G401 (cell line): ENCODE results near the gene GDF10. TPM values are rescaled to one million over a fixed set of nuclear protein-coding genes. Genes with fewer than 3 reads are reported as not detected.

Experiments used
- DNase-seq: peaks from one replicate; pipeline ENCODE4 v3.0.0-alpha.2; 2015; ENCODE audit warnings: low spot score
- in situ Hi-C: cut with HindIII; loops from 2 replicates; pipeline ENCODE4 v1.10.0; 2016; ENCODE audit warnings: low sequenced_read_pairs, mixed read lengths
- total RNA-seq: library from RNA; depleted of rRNA; stranded (reverse); fragments of >200 nt; shearing (Covaris generic); gene quantifications from 2 replicates; pipeline ENCODE4 v1.2.3, GENCODE V29; 2014

Gene GDF10
- total RNA-seq, 1 experiment from 2014 or later: not detected

DNA sequence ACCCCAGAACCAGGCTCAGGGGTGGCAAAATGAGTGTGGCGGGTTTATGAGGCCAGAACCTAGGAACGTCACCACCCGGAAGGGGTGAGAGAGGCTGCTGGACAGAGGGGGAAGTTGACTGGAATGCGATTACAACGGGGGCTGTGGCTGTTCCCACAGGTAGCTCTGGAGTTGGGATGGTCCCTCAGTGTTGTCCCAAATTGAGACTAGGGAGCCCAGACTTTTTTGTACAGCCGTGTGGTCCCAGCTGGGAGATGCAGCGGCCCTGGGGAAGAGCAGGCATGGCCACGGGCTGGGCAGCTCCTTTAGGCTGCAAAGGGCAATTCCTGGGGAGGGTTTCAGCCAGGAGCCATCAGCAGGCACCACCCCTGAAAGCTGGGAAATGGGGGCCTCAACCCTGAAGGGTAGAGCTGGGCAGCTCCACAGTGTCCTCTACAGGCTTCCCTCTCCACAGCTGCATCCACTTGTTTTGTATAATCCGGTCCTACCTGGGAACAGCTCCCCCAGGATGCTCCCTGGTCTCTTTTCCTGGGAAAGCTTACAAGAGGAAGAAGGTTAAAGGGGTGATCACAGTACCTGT lies 11.0 kb upstream of the GDF10 start:
- in situ Hi-C loops: no loop called here
- no peak for DNase-seq

DNA sequence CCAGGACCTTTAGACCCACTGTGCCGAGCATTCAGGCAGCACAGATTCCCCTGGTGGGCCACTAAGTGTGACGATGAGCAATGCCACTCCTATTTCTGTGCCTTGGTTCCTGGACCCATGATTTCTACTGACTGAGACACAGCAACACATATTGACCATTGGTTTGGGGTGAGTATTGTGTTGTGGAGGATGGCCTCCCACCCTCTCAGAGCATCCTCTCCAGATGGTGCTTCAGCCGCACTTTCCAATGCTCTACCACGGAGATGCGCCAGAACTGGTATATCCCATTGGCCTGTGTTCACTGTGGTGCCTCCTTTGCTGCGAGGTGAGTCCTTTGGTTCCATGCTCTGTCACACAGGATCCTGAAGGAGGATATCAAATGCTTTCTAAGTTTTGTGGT lies 10.1 kb upstream of the GDF10 start:
- in situ Hi-C loops: no loop called here
- DNase-seq: no peak

DNA sequence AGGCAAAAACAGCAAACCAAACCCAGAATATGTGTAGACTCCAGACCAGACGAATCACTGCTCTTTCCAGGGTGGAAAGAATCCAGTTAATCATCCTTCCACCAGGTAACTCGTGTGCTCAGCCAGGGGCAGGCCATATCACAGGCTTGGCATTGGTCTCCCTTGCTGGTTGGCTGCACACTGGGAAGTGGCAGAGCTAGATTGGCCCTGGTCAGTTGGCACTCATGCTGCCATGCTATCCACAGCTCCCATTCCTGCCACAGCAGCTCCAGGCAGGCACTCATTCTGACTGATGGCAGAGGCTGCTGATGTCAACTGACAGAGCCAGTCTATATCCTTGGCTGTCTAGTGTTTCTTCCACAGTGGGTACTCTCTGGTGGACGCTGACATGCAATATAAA lies 9.7 kb upstream of the GDF10 start:
- no peak for DNase-seq
- in situ Hi-C loops: no loop called here

DNA sequence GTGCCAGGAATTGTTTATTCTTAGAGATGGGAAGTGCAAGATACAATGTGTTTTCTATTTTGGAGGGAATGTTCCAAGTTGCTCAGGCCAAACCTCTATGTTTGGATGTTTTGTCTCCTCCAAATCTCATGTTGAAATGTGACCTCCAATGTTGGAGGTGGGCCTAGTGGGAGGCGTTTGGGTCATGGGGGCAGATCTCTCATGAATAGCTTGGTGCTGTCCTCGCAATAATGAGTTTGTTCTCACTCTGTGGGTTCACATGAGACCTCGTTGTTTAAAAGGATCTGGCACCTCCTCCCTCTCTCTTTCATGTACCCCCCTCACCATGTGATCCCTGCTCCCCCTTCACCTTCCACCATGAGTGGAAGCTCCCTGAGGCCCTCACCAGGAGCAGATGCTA lies 8.3 kb upstream of the GDF10 start:
- no peak for DNase-seq
- in situ Hi-C loops: no loop called here

DNA sequence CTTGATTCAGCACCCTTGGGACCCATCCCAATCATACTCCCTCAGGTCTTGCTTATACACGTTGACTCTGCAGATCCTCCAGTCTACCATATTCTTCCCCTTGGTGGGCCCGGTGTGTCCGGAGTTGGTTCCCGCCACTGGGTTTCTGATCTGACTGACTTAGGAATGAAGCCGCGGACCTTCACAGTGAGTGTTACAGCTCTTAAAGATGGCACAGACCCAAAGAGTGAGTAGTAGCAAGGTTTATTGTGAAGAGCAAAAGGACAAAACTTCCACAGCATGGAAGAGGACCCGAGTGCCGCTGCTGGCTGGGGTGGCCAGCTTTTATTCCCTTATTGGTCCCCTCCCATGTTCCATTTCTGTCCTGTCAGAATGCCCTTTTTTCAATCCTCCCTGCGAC lies 5.9 kb upstream of the GDF10 start:
- no peak for DNase-seq
- in situ Hi-C loops: no loop called here

DNA sequence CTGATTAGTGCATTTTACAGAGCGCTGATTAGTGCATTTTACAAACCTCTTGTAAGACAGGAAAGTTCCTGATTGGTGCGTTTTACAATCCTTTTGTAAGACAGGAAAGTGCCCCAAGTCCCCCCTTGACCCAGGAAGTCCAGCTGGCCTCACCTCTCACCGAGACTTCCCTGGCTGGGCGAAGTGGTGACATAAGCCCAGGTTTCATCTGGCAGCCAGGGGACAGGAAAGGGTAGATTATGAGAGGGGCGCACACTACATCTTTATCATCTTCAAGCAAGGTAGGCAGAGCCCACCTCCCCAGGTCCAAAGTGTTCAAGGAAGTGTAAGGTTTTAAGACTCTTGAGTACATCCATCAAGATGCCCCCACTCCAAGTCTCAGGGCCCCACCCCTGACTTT lies 5.5 kb upstream of the GDF10 start:
- no peak for DNase-seq
- in situ Hi-C loops: no loop called here

DNA sequence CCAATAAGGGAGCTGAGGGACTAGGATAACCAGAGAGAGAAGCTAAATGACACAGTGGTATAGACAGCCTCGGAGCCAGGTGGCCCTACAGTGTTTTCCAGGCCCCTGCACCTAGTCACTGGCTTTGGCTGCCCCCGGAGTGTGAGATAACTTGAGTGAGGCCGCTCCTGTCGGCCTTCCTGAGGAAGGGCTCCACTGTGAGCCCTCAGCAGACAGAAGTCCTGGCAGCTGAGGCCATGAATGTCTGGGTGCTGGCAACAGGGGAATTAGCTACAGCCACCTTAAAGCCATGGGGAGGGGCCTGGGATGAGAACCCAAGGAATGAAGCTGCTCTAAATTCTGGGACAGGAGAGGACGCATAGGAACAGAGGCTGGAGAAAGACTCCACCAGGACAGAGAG lies 4.6 kb upstream of the GDF10 start:
- in situ Hi-C loops: no loop called here
- no peak for DNase-seq

DNA sequence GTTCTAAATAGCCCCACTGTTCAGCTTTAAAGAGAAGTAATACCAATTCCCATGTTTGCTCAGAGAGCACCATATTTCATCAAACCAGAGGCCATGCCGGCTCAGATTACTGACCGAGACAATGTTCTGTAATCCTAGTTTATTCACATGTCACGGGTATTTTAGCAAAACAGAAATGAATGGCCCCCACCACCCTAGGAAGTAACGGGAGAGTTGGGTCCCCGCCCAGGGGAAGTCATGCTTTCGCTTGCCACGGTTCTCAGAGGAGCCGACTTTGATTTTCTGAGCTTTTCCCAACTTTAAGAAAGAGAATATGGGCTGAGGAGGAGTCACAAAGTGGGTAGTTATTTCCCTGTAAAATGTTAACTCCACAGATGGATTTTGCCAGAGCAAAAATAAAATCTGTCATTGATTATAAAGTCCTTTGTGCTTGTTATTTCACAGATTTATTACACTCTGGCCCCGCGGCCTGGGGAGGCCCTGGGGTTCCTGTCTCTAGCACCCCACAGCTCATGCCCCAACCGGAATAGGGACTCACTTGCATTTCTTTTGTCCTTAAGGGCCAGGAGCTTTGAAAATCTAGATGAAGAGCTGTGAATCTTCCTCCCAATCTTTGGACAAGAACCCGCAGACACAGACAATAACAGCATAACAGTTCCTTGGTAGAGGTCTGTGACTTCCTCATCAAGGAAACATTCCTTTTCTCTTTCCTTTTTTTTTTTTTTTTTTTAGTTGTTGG lies 3.7 kb upstream of the GDF10 start:
- DNase-seq: no peak
- in situ Hi-C loops: no loop called here

DNA sequence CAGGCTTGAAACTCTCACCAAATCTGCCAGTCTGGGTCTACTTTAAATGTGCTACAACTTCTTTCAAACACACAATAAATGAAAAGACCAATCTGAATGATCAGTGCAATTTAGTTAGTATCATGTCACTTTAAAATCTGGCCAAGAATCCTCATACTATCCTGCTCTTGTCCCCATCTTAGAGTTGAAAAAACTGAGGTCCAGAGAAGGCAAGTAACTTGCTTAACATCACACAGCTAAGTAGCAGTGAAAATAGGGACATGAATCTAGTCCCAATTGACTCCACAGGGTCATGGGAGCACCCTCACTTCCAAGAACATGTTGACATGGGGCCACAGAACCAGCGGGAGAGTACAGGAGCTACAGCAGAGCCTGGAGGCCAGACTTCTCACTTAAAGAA lies 3.1 kb upstream of the GDF10 start:
- DNase-seq: no peak
- in situ Hi-C loops: no loop called here

DNA sequence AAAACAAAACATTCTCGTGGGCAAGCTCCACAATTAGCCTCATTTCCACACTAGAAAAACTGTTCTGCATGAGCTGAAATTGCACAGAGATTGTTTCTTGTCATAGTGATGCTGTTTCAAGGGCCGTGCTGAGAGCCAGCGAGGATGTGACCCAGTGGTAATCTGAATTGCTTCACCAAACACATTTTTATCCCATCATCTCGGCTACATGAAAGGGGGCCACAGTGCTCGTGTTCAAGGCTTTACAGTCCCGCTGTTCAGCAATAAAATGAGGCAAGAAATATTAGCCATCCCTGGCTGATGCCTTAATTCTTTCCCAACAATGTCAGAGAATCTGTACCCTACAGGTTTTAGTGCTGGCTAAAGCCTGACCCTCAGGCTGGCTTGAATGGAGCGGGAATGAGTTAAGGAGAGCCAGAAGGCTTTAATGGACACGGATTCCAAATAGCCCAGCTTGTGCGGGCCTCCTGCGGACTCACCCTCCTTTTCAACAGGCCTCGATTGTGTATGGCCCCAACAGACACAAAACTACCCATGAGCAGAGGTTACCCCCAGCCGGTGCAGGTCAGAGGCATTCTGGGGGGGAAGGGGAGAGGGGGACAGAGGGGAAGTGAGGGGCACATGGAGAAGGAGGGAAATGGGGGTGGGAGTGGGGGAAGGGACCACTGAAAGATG lies 2.0 kb upstream of the GDF10 start:
- DNase-seq: no peak
- in situ Hi-C loops: no loop called here

DNA sequence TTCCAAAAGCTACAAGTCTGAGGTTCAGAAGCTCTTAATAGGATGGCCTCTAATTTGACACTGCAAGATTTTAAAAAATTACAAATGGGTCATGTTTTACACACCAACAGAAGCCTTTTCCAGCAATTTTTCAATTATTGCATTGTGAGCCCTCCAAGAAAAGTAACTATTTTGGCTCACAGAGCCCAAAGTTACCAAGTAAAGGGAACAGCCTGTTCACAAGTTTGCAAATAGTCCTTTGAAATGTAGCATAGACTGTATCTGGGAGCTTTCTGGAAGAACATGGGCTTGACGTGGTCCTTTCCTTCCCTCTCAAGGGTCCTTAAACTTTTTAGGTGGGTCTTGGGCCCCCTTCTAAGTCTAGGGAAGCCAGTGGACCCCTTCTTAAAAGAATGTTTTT lies 1.3 kb upstream of the GDF10 start:
- in situ Hi-C loops: no loop called here
- peak; percentile 5 for DNase-seq

DNA sequence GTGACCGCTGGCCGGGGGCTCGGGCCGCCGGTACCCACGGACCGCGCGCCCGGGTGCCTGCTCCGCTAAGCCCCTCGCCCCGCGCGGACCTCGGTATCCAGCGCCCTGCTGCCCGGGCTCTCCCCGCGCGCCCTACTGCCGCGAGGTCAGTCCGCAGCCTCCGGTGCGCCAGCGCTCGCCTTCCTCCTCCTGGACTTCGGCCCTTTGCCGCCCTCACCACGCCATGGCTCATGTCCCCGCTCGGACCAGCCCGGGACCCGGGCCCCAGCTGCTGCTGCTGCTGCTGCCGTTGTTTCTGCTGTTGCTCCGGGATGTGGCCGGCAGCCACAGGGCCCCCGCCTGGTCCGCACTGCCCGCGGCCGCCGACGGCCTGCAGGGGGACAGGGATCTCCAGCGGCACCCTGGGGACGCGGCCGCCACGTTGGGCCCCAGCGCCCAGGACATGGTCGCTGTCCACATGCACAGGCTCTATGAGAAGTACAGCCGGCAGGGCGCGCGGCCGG lies 483 bp downstream of the GDF10 start:
- in situ Hi-C loops: no loop called here

DNA sequence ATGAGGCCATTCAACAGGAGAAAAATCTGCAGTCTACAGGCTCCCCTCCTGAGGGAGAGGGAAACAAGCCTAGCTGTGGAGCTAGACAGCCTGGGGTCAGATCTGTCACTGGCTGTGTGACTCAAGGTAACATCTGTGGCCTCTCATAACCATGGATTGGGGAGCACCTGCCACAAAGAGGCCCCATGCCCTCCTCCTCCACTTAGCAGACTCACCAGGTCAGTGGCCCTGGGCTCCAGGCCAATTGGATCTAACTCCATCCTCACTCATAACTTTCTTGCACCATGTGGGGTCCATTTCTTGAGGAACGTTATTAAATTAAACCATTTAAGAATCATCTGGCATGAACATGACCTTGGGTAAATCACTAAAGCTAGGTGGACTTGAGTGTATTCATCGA lies 1.8 kb downstream of the GDF10 start:
- in situ Hi-C loops: no loop called here
- no peak for DNase-seq

More for the DNA sequence above, 483 bp downstream of the GDF10 start:
- DNase-seq: no peak

DNA sequence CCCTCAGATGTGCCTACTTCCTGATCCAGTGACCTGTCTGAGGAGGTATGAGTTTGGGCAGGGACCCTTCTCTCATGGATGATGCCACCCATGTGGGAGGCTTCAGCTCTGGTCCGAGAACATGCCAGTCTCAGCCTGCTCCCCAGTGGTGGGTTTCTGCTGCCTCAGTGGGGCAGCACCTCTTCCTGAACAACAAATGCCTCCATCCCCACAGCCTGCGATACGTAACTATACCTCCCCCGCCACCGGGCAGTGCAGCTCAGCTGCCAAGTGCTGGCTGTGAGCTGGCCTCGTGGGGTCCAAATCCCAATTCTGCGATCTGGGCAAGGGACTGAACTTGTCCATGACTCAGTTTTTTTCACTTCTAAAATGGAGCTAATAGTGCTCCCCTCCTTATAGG lies 3.1 kb downstream of the GDF10 start:
- DNase-seq: no peak
- in situ Hi-C loops: no loop called here

DNA sequence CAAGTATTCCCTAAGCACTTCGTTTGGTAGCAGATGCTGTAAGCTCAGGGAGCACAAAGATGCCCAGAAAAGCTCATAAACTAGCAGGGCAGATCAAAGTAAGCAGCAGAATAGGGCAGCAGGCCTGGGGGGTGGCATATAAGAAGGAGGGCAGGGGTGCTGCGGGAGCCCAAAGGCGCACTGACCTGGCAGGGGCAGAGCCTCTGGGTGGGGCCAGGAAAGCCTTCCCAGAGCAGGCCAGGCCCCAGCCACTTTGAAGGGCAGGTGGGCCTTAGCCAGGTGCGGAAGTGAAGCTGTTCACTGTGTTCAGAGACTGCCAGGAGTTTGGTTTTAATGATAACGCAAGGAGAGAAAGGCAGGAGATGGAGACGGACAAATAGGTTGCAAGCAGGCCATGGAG lies 3.9 kb downstream of the GDF10 start:
- in situ Hi-C loops: no loop called here
- DNase-seq: no peak

DNA sequence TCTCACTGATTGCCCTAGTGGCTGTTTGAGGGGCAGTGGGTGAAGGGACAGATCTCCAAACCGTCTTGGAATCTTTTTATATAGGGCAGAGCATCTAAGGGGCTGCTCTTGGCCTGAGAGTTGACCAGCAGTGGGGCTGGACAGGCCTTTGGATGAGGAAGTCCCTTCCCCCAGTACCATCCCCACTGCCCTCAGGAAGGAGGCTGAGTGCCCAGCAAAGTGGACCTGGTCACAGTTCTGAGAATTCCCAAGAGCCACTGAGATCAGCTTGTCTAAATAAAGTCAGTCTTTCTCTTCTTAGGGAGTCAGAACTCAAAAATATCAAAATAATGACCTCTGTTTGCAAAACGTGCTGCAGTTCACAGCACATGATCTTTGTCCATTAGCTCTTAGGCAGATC lies 5.6 kb downstream of the GDF10 start:
- in situ Hi-C loops: no loop called here

DNA sequence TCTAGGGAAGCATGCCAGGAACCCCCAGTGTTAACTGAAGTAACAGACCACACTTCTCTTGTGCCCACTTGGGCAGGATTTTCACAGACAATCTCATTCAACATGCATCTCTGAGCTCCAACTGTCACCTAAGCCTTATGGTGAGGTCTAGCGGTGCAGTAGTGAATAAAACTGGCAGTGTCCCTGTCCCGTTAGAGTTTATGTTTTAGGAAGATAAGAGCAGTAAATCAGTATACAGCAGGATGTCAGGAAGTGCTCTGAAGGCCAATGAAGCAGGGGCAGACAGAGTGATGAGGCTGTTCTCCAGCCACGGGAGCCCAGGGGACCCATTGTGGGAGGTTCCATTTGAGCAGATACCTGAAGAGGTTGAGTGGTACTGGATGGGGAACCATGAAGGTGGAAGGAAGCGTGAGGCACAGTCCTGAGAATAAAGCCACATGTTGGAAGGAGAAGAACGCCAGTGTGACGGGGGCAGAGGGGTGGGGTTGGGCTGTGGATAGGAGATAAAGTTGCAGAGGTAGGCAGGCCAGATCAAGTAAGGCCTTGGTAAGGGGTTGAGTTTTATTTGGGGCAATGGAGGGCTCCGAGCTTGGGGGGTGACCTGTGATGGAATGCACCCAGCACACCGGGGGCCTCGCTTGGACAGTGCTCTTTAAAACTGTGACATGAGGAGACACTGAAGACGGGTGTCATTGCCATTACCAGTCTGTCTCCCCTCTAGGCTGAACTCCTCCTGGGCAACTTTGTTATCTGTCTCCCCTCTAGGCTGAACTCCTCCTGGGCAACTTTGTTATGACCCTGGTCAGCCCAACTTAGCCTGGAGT lies 6.6 kb downstream of the GDF10 start:
- in situ Hi-C loops: no loop called here
- DNase-seq: no peak

More for the DNA sequence above, 5.6 kb downstream of the GDF10 start:
- DNase-seq: no peak

DNA sequence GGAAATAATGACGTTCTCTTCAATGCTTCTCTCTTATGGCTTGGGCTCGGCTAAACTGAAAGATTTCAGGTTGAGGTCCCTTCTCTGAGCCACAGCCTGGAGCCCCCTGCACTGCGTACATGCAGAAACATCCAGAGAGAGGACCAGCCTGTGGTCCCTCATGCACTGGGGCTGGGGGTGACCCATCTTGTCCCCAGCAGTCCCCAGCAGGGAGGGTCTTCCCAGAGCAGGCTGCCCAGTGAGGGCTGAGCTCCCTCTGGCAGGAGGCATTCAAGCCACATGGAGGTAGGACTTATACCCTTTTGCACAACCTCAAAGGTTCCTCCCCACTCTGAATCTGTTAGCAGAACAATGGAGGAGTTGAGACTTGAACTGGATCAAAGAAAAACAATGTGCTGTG lies 7.4 kb downstream of the GDF10 start:
- in situ Hi-C loops: no loop called here
- DNase-seq: no peak

DNA sequence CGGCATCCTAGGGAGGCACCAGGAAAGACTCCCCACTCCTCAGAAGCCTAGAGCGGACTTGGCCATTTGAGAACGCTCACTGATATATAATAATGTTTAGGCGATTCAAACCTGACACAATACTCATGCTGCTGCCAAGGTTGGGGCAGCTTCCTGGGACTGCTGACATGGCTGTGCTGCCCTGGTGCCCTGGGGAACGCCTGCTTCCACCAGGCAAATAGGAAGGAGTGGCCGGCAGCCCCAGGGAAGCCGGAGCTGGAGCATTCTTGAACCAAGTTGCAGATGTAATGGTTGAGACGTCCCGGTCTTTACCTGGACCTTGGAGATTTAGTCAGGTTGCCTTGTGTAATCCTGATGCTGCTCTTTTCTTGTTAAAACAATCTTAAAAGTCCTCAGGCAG lies 8.8 kb downstream of the GDF10 start:
- in situ Hi-C loops: no loop called here
- no peak for DNase-seq
